ENCODE measurements around the gene ZFAND3. TPM values are rescaled to one million over a fixed set of nuclear protein-coding genes. Genes with fewer than 3 reads are reported as not detected.

Gene ZFAND3
- total and polyA plus RNA-seq, 2 experiments from 2014 or later: 16.9 to 28.2 TPM

DNA sequence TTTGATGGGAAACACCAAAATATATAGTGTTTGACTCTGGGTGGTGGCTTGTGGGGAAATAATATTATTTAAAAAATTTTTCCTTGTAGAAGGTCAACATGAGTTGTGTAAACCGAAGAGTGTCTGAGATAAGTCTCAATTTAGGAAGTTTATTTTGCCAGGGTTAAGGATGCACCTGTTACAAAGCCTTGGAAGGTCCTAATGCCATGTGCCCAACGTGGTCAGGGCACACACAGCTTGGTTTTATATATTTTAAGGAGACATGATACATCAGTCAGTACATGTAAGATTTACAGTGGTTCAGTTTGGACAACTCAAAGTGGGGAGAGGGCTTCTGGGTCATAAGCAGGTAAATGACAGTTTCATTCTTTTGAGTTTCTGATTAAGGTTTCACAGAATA, 162.1 kb downstream of the ZFAND3 start (continued):
- TF ChIP-seq, protein P1, sequence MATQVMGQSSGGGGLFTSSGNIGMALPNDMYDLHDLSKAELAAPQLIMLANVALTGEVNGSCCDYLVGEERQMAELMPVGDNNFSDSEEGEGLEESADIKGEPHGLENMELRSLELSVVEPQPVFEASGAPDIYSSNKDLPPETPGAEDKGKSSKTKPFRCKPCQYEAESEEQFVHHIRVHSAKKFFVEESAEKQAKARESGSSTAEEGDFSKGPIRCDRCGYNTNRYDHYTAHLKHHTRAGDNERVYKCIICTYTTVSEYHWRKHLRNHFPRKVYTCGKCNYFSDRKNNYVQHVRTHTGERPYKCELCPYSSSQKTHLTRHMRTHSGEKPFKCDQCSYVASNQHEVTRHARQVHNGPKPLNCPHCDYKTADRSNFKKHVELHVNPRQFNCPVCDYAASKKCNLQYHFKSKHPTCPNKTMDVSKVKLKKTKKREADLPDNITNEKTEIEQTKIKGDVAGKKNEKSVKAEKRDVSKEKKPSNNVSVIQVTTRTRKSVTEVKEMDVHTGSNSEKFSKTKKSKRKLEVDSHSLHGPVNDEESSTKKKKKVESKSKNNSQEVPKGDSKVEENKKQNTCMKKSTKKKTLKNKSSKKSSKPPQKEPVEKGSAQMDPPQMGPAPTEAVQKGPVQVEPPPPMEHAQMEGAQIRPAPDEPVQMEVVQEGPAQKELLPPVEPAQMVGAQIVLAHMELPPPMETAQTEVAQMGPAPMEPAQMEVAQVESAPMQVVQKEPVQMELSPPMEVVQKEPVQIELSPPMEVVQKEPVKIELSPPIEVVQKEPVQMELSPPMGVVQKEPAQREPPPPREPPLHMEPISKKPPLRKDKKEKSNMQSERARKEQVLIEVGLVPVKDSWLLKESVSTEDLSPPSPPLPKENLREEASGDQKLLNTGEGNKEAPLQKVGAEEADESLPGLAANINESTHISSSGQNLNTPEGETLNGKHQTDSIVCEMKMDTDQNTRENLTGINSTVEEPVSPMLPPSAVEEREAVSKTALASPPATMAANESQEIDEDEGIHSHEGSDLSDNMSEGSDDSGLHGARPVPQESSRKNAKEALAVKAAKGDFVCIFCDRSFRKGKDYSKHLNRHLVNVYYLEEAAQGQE (IDR thresholded peaks at IDR 0.05; ENCODE audit: unreplicated experiment): no peak
- no peak for TF ChIP-seq ZNF331 (CRISPR knock-in tag; IDR thresholded peaks at IDR 0.05; ENCODE audit: low read depth)
- no peak for TF ChIP-seq ZNF114 (CRISPR knock-in tag; IDR thresholded peaks at IDR 0.05)

DNA sequence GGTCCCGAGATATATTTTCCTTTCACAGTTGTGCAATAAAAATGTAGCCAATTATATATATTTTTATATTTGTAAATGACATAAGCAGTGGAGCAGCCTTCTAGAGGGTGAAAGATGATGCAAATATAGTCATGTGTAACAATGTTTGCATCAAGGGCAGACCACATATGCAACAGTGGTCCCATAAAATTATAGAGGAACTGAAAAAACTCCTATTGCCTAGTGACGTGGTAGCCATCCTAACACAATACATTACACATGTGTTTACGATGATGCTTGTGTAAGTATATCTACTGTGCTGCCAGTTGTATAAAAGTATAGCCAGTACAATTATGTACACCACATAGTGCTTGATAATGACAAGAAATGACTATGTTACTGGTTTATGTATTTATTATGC, 162.8 kb downstream of the ZFAND3 start:
- no peaks in the 10 kb centered on the region for H3K36me3 Mint-ChIP-seq (ENCODE audit: low read depth)
- H3K4me1 ChIP-seq (ENCODE audit: insufficient read depth): no peaks in the 10 kb centered on the region
- no peaks in the 10 kb centered on the region for H3K9me2 ChIP-seq (ENCODE audit: insufficient read depth)
- peaks cover 21% of the 10 kb centered on the region for H4K20me1 ChIP-seq (replicated peaks; ENCODE audit: insufficient read depth)
- no peak for ATAC-seq
- no peak overlapping the region for H3K4me3 ChIP-seq
- peaks cover 8% of the 10 kb centered on the region for H3K27me3 Mint-ChIP-seq (ENCODE audit: insufficient read depth, low read depth, poor library complexity)
- no peak for DNase-seq (ENCODE audit: low spot score)
- H3K79me2 ChIP-seq (replicated peaks; ENCODE audit: insufficient read depth): peaks cover 75% of the 10 kb centered on the region
- no peaks in the 10 kb centered on the region for H3F3A ChIP-seq (replicated peaks; ENCODE audit: low read depth)
- no peak overlapping the region for H3K4me3 Mint-ChIP-seq
- no peak overlapping the region for H3K27ac ChIP-seq (ENCODE audit: low read depth)
- H3K9me3 Mint-ChIP-seq: no peaks in the 10 kb centered on the region
- H3K27ac Mint-ChIP-seq: no peak overlapping the region
- H3K27me3 ChIP-seq (ENCODE audit: insufficient read depth): no peaks in the 10 kb centered on the region
- no peak overlapping the region for H2AFZ ChIP-seq
- H3K4me2 ChIP-seq: no peak overlapping the region
- no peaks in the 10 kb centered on the region for H3K36me3 ChIP-seq (ENCODE audit: insufficient read depth)
- H3K4me1 Mint-ChIP-seq: peaks cover 7% of the 10 kb centered on the region; the same call in 2 of the 3 replicates
- no peak for TF ChIP-seq STAT1 (IDR thresholded peaks at IDR 0.05; ENCODE audit: unreplicated experiment)
- TF ChIP-seq CREB1 (CRISPR knock-in tag; IDR thresholded peaks at IDR 0.05; ENCODE audit: low read depth): no peak
- no peak for TF ChIP-seq ZNF114 (CRISPR knock-in tag; IDR thresholded peaks at IDR 0.05)
- TF ChIP-seq, protein P2, sequence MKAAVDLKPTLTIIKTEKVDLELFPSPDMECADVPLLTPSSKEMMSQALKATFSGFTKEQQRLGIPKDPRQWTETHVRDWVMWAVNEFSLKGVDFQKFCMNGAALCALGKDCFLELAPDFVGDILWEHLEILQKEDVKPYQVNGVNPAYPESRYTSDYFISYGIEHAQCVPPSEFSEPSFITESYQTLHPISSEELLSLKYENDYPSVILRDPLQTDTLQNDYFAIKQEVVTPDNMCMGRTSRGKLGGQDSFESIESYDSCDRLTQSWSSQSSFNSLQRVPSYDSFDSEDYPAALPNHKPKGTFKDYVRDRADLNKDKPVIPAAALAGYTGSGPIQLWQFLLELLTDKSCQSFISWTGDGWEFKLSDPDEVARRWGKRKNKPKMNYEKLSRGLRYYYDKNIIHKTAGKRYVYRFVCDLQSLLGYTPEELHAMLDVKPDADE (IDR thresholded peaks at IDR 0.05): no peak
- no peak for TF ChIP-seq JUNB (IDR thresholded peaks at IDR 0.05; ENCODE audit: unreplicated experiment)
- TF ChIP-seq EZH2phosphoT487 (IDR thresholded peaks at IDR 0.05; ENCODE audit: unreplicated experiment): no peak
- TF ChIP-seq, protein P1 (IDR thresholded peaks at IDR 0.05; ENCODE audit: unreplicated experiment): no peak
- TF ChIP-seq POLR2AphosphoS5 (IDR thresholded peaks at IDR 0.05; ENCODE audit: low read depth): no peak
- no peak for TF ChIP-seq NANOG (IDR thresholded peaks at IDR 0.05; ENCODE audit: borderline replicate concordance)
- TF ChIP-seq, protein P3, sequence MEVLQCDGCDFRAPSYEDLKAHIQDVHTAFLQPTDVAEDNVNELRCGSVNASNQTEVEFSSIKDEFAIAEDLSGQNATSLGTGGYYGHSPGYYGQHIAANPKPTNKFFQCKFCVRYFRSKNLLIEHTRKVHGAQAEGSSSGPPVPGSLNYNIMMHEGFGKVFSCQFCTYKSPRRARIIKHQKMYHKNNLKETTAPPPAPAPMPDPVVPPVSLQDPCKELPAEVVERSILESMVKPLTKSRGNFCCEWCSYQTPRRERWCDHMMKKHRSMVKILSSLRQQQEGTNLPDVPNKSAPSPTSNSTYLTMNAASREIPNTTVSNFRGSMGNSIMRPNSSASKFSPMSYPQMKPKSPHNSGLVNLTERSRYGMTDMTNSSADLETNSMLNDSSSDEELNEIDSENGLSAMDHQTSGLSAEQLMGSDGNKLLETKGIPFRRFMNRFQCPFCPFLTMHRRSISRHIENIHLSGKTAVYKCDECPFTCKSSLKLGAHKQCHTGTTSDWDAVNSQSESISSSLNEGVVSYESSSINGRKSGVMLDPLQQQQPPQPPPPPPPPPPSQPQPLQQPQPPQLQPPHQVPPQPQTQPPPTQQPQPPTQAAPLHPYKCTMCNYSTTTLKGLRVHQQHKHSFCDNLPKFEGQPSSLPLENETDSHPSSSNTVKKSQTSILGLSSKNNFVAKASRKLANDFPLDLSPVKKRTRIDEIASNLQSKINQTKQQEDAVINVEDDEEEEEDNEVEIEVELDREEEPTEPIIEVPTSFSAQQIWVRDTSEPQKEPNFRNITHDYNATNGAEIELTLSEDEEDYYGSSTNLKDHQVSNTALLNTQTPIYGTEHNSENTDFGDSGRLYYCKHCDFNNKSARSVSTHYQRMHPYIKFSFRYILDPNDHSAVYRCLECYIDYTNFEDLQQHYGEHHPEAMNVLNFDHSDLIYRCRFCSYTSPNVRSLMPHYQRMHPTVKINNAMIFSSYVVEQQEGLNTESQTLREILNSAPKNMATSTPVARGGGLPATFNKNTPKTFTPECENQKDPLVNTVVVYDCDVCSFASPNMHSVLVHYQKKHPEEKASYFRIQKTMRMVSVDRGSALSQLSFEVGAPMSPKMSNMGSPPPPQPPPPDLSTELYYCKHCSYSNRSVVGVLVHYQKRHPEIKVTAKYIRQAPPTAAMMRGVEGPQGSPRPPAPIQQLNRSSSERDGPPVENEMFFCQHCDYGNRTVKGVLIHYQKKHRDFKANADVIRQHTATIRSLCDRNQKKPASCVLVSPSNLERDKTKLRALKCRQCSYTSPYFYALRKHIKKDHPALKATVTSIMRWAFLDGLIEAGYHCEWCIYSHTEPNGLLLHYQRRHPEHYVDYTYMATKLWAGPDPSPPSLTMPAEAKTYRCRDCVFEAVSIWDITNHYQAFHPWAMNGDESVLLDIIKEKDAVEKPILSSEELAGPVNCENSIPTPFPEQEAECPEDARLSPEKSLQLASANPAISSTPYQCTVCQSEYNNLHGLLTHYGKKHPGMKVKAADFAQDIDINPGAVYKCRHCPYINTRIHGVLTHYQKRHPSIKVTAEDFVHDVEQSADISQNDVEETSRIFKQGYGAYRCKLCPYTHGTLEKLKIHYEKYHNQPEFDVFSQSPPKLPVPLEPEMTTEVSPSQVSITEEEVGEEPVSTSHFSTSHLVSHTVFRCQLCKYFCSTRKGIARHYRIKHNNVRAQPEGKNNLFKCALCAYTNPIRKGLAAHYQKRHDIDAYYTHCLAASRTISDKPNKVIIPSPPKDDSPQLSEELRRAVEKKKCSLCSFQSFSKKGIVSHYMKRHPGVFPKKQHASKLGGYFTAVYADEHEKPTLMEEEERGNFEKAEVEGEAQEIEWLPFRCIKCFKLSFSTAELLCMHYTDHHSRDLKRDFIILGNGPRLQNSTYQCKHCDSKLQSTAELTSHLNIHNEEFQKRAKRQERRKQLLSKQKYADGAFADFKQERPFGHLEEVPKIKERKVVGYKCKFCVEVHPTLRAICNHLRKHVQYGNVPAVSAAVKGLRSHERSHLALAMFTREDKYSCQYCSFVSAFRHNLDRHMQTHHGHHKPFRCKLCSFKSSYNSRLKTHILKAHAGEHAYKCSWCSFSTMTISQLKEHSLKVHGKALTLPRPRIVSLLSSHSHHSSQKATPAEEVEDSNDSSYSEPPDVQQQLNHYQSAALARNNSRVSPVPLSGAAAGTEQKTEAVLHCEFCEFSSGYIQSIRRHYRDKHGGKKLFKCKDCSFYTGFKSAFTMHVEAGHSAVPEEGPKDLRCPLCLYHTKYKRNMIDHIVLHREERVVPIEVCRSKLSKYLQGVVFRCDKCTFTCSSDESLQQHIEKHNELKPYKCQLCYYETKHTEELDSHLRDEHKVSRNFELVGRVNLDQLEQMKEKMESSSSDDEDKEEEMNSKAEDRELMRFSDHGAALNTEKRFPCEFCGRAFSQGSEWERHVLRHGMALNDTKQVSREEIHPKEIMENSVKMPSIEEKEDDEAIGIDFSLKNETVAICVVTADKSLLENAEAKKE (CRISPR knock-in tag; IDR thresholded peaks at IDR 0.05): no peak

Data from GM23338 (cell line).